Measurements from ENCODE around the gene COL6A5.

Gene COL6A5

DNA sequence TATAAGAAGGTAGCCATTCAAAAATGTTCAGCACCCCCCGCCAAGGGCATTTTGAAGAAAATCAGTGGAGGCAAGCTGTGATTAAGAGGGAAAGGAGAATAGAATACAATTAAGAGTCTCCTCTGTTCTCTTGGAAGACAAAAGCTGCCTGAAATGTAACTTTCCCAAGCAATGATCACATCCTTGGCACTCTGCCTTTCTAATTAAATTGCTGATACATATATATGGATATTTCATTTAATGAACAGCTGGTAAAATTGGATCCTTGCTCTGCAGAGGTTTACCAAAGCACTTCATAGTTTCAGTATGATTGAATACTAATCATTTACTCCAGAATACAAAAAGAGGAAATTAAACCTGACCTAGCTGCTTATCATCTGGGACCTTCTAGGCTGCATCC lies 182.0 kb downstream of the COL6A5 start:
- no peak for DNase-seq

DNA sequence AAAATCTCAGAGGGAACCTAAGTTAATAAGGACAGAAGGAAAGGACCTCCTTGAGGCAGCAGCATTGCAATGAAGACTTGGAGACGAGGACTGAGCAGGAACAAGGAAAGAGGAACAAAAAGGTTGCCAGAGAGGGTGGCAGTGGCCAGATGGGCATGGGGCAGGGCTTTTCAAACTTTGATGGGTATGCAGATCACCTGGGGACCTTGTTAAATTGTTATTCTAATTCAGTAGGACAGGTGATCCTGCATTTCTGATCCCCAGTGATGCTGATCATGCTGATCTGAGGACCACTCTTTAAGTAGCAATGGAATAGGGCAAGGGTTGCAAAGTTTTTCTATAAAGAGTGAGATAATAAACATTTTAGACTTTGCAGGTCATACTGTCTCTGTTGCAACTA lies 182.6 kb downstream of the COL6A5 start:
- no peak for DNase-seq

DNA sequence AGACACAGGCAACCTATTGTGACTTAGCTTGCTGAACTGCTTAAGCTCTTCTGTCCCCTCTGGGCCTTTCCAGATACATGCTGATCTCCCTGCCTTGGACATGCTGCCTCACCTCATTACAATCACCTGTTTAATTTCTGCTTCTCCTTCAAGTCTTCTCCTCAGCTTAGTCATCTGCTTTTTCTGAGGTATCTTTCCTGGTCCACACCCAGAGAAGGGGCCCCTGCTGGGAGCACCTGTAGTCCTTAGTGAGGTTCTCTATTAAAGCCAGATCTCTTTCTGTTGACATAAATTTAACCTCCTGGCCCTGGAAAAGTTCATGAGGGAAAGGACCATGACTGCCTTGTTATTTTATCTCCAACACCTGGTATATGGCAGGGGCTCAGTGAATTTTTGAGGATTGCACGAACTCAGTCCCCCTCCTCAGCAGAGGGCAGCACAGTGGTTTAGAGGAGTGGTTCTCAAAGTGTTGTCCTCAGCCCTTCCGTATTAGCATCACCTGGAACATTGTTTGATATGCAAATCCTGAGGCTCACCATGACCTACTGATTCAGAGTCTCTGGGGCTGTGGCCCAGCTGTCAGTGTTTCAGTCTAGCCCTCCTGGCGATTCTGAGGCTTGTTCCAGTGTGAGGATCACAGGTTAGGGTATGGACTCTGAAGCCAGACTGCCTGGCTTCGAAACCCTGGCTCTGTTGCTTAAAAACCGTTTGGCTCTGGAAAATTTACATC lies 184.2 kb downstream of the COL6A5 start:
- DNase-seq, result no peak

DNA sequence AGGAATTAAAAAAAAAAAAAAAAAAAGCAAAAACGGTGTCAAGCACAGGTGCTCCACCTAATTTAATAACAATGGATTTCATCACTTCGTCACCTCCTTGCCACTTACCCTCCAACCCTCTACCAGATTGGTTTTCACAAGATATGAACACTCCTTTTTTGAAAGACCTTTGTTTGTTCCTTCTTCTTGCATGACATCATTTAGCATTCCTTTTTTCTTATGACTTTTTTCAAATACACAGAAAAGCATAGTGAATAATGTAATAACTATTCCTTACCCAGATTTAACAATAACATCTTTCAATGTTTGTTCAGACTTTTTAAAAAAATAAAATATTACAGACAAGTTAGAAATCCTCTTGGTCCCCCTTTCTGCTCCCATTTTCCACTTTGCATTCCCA lies 187.8 kb downstream of the COL6A5 start:
- DNase-seq, result no peak
